Adrenal gland (tissue), 12 donors: ENCODE measurements around the gene SMG5. TPM values are rescaled to one million over a fixed set of nuclear protein-coding genes. Genes with fewer than 3 reads are reported as not detected.

ENCODE experiments used
- DNase-seq, 7 donors: peaks; one replicate each; pipeline ENCODE4 v3.0.0-alpha.2; 2019 to 2020
- H3K27ac ChIP-seq, 5 donors: fragments of 200-600 bp; sonication (generic) in 4 of 5; 1 replicate in 3 of 5; 2 replicates in 2 of 5; pipeline versions ENCODE4 v1.5.1 to v1.8.0; 2016 to 2020; ENCODE audit warnings: mild to moderate bottlenecking in 1 of 5
- H3K27me3 ChIP-seq: fragments of 200-600 bp; 2 replicates; pipeline ENCODE4 v1.8.0; 2021
- H3K36me3 ChIP-seq, 2 donors: fragments of 200-600 bp; replicated peaks in 1 of 2; 1 replicate in 1 of 2; 2 replicates in 1 of 2; pipeline versions ENCODE4 v1.5.1 to v1.8.0; 2018 to 2022
- H3K4me1 ChIP-seq, 2 donors: fragments of 200-600 bp; replicated peaks in 1 of 2; 1 replicate in 1 of 2; 2 replicates in 1 of 2; pipeline versions ENCODE4 v1.5.1 to v1.8.0; 2018 to 2021
- H3K4me3 ChIP-seq, 4 donors: fragments of 200-600 bp; sonication (generic) in 3 of 4; one replicate each; pipeline ENCODE4 v1.5.1; 2016 to 2018
- H3K9me3 ChIP-seq, 3 donors: fragments of 200-600 bp; sonication (generic) in 1 of 3; replicated peaks in 1 of 3; 1 replicate in 2 of 3; 2 replicates in 1 of 3; pipeline versions ENCODE4 v1.5.1 to v1.8.0; 2016 to 2021
- POLR2A ChIP-seq, 2 donors: fragments of 450-650 bp; IDR thresholded peaks; one replicate each; pipeline ENCODE4 v1.6.1; 2017; ENCODE audit warnings: antibody characterized with exemption in 2 of 2, mild to moderate bottlenecking in 2 of 2, moderate library complexity in 1 of 2
- WGBS, 4 donors: extraction: QIAGEN DNeasy Blood & Tissue Kit in 2 of 4; methylation state at CpG; one replicate each; pipeline versions ENCODE4 v1.1.5 to v1.1.7; 2013 to 2017; 5-methylcytosine and 5-hydroxymethylcytosine counted together
- intact Hi-C, 2 donors: fragments of 100-400 bp; cut with DNase I; formaldehyde crosslinking; loops; one replicate each; pipeline versions ENCODE4 v1.14.1 to v1.15.0; 2022 to 2023
- polyA plus RNA-seq, 3 donors: library from polyadenylated mRNA; stranded (reverse); fragments of 200-250 nt in 2 of 3; fragments of 350-450 nt in 1 of 3; fragmentation: Illumina TruSeq in 1 of 3; extraction: RNeasy Lipid Tissue Mini Kit (QIAGEN cat#74804) in 1 of 3; gene quantifications; one replicate each; pipeline ENCODE4 v1.2.3, GENCODE V29; 2013 to 2014
- total RNA-seq, 9 donors: library from RNA; depleted of rRNA in 4 of 9; stranded (reverse); fragments of >200 nt in 4 of 9; fragments of 120-200 nt in 1 of 9; fragmentation: NEBNext Ultra II Directional in 1 of 9; extraction: Animal tissue kit (Norgen Biotek cat#: 25700) in 1 of 9; gene quantifications; one replicate each; pipeline versions ENCODE4 v1.1.0 to v1.2.4, GENCODE V29; 2013 to 2023
- TF ChIP-seq, protein P1 (sequence below), 6 experiments: fragments of 450-650 bp in 4 of 6; fragments of 200-600 bp in 2 of 6; sonication (generic) in 1 of 6; IDR thresholded peaks; 1 replicate in 5 of 6; 2 replicates in 1 of 6; pipeline versions ENCODE4 v1.5.1 to v1.8.0; 2016 to 2021; ENCODE audit warnings: antibody characterized with exemption in 6 of 6, mild to moderate bottlenecking in 2 of 6, moderate library complexity in 1 of 6
- donor health status: healthy with polysubstance abuse.
- donor health status: Bipolar disorder and iron deficiency.
- donor health status: DM: yes; HTN: yes; CAD: no.
- donor health status: DM: no; HTN: no; CAD: no.
- donor health status: DM: no; HTN: no; CAD: no.
- donor health status: DM: yes; HTN: yes; CAD: no.

Gene SMG5
- total and polyA plus RNA-seq, 12 donors, result 25.5 to 110 (median 83.5) TPM

DNA sequence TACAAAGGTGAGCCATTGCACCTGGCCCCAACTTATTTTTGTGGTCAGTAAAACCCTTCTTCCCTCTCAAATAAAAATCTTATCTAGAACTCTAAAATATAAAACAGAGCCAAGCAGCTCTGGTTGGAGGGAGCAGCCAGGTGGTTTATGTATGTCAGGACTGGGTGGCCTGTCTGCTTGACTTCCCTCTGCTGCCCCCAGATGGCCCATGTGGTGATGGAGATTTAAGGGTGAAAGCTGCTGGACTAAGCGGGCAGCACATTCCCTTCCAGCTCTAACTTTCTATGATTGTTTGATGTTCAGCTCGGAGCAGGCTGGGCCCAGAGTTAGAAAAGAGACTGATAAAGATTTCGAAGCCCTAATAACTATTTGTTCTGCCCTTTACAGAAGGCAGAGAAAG, 22.8 kb downstream of the SMG5 start:
- Histone ChIP-seq H3K27me3 (no peaks in the 10 kb centered on the region), H3K27ac (peak overlapping the region in 1 of 5 donors; percentile 12), H3K9me3 (no peaks in the 10 kb centered on the region), H3K4me1 (peaks cover 4 to 12% of the 10 kb centered on the region in 2 donors), H3K36me3 (peaks cover 0 to 95% of the 10 kb centered on the region in 2 donors), H3K4me3 (no peak overlapping the region)
- TF ChIP-seq, protein P1, sequence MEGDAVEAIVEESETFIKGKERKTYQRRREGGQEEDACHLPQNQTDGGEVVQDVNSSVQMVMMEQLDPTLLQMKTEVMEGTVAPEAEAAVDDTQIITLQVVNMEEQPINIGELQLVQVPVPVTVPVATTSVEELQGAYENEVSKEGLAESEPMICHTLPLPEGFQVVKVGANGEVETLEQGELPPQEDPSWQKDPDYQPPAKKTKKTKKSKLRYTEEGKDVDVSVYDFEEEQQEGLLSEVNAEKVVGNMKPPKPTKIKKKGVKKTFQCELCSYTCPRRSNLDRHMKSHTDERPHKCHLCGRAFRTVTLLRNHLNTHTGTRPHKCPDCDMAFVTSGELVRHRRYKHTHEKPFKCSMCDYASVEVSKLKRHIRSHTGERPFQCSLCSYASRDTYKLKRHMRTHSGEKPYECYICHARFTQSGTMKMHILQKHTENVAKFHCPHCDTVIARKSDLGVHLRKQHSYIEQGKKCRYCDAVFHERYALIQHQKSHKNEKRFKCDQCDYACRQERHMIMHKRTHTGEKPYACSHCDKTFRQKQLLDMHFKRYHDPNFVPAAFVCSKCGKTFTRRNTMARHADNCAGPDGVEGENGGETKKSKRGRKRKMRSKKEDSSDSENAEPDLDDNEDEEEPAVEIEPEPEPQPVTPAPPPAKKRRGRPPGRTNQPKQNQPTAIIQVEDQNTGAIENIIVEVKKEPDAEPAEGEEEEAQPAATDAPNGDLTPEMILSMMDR (IDR thresholded peaks at IDR 0.05), result peak in 1 of 6 experiments; percentile 13
- TF ChIP-seq POLR2A (IDR thresholded peaks at IDR 0.05), result no peak
- peak in 1 of 7 donors; percentile 76 for DNase-seq
- 73 to 89% (median 76%) methylated on average over 3 of the region's 3 CpGs for WGBS, 4 donors
- intact Hi-C loops, result no loop called here

DNA sequence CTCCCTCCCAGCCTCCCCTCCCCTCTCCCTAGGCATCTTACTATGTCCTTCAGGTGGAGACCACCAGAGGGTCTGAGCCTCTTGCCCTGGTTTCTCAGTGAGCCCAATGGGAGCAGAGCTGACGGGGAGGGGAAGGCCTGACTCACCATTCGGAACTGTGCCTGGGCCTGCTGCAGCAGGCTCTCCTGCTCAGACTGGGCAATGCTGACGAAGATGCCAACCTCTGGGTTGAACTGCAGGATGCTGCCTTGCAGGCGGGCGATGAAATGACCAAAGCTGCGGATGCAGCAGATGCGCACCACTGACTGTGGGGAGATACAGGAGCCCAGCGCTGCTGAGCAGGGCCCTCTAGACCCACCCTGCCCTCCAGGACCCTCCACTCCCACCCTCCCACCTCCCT, 23.8 kb downstream of the SMG5 start:
- intact Hi-C loops, result no loop called here
- Histone ChIP-seq H3K36me3 (peaks cover 0 to 97% of the 10 kb centered on the region in 2 donors), H3K27me3 (no peaks in the 10 kb centered on the region), H3K4me1 (peaks cover 4 to 12% of the 10 kb centered on the region in 2 donors), H3K4me3 (no peak overlapping the region), H3K9me3 (no peaks in the 10 kb centered on the region), H3K27ac (no peak overlapping the region)
- DNase-seq, result no peak
- TF ChIP-seq, protein P1 (IDR thresholded peaks at IDR 0.05), result no peak
- no peak for TF ChIP-seq POLR2A (IDR thresholded peaks at IDR 0.05)
- 57 to 93% (median 93%) methylated on average over 1 to 8 of the region's 8 CpGs; no CpG with 5 or more reads in 1 of the 4 donors for WGBS, 4 donors

DNA sequence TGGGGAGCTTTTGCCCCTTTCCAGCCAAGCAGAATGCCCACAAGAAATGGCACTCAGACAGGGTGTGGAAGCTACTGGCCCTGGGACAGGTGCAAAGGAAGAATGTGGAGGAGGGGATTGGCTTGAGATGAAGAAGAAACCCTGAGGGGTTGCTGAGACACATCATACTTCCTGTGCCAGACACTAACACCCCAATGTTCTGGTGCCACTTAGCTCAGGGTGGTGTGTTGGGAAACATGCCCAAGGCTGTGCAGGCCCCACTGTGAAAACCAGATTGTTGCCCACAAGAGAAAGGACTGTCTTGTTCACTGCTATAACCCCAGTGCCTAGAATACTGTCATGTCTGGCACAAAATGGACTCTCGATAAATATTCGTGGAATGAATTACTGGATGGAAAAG, 24.9 kb downstream of the SMG5 start:
- intact Hi-C loops, result no loop called here
- Histone ChIP-seq H3K36me3 (peaks cover 0 to 97% of the 10 kb centered on the region in 2 donors), H3K9me3 (no peaks in the 10 kb centered on the region), H3K4me3 (no peak overlapping the region), H3K27me3 (no peaks in the 10 kb centered on the region), H3K27ac (no peak overlapping the region), H3K4me1 (peaks cover 3 to 4% of the 10 kb centered on the region in 2 donors)
- TF ChIP-seq, protein P1 (IDR thresholded peaks at IDR 0.05), result no peak
- TF ChIP-seq POLR2A (IDR thresholded peaks at IDR 0.05), result no peak
- 63 to 92% (median 81%) methylated on average over 2 of the region's 2 CpGs for WGBS, 4 donors
- no peak for DNase-seq

DNA sequence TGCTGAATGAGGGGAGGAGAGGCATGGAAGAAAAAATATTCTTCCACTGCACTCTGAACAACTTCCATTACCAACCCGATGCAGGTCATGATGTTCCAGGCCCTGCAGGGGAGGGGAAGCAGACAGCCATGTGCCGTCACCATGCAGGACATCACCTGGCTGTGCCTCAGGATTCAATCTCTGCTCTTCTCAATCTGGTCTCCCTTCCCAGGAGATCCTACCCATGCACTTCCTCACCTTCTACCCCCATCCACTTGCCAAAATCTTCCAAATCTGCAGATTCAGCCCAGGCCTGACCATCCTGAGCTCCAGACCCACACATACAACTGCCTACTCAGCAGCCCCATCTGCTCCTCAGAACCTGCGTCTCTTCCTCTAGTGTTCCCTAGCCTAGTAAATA, 29.0 kb downstream of the SMG5 start:
- no peaks in the 10 kb centered on the region for H3K4me1 ChIP-seq
- TF ChIP-seq, protein P1 (IDR thresholded peaks at IDR 0.05), result no peak
- TF ChIP-seq POLR2A (IDR thresholded peaks at IDR 0.05), result no peak
- peaks cover 0 to 93% of the 10 kb centered on the region in 2 donors for H3K36me3 ChIP-seq
- no peak for DNase-seq
- H3K27ac ChIP-seq, result no peak overlapping the region
- no peaks in the 10 kb centered on the region for H3K27me3 ChIP-seq
- intact Hi-C loops, result no loop called here
- H3K4me3 ChIP-seq, result no peak overlapping the region
- 76 to 94% (median 90%) methylated on average over 3 of the region's 3 CpGs for WGBS, 4 donors
- H3K9me3 ChIP-seq, result no peaks in the 10 kb centered on the region
